CD4-positive, alpha-beta T cell treated with Interleukin-6 at 100 ng/mL for 8 hours (primary cell): ENCODE data around the gene ADGRG3.
A peak's percentile ranks its signal among the peaks of the same experiment; 100 is the strongest.
"Not testable (repeated sequence)": the region's sequence is repeated elsewhere in the genome, so short reads cannot be mapped to it uniquely, and the experiment has no call there.

Source experiments
- DNase-seq: peaks from one replicate; pipeline ENCODE4 v3.0.0-alpha.2; 2020; ENCODE audit warnings: mixed read lengths, low spot score

Gene ADGRG3

GRCh38 chr16:57721356-57722209, 53.5 kb downstream of the ADGRG3 start:
- DNase-seq, result no peak

DNA sequence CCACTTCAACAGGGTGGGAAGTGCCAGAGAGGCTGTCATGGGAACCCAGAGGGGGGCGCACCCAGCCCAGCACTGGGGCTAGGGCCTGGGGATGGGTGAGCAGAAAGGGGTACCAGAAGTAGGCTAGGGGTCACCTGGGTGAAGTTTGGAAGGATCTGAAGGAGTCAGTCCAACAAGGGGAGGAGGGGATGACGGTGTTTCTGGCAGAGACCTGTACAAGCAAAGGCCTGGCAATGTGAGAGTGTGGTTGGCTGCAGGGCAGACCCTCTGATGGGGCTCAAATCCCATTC, 54.0 kb downstream of the ADGRG3 start:
- DNase-seq, result no peak

- no peak for DNase-seq
Measured at GRCh38 chr16:57722651-57723050, 54.5 kb downstream of the ADGRG3 start.

DNA sequence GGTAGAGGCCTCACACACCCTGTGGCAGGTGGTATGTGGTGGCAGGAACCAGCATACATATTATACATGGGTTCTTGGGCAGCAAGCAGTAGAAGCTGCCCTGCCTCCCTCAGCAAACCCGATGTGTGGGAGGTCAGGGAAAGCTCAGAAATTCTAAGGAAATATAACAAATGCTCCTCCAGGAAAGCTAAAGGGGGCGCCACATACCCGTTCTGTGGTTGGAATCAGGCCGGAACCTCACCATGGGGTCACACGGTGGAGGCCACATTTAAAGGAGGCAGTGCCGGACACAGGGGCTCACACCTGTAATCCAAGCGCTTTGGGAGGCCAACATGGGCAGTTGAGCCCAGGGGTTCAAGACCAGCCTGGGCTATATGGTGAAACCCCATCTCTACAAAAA, 55.1 kb downstream of the ADGRG3 start:
- no peak for DNase-seq

DNA sequence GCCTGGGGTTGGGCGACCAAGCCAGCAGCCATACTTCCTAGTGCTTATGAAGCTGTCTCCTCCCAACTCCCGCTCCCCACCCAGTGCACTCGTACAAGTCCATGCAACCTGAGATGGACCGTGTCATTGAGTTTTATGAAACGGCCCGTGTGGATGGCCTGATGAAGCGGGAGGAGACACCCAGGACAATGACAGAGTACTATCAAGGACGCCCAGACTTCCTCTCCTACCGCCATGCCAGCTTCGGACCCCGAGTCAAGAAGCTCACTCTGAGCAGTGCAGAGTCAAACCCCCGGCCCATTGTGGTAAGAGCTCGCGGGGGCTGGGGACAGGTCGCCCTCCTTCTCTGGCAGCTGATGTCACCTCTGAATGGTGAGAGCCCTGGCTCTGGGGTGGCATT, 56.4 kb downstream of the ADGRG3 start:
- DNase-seq, result no peak

GRCh38 chr16:57725151-57725550, 57.0 kb downstream of the ADGRG3 start:
- no peak for DNase-seq

DNA sequence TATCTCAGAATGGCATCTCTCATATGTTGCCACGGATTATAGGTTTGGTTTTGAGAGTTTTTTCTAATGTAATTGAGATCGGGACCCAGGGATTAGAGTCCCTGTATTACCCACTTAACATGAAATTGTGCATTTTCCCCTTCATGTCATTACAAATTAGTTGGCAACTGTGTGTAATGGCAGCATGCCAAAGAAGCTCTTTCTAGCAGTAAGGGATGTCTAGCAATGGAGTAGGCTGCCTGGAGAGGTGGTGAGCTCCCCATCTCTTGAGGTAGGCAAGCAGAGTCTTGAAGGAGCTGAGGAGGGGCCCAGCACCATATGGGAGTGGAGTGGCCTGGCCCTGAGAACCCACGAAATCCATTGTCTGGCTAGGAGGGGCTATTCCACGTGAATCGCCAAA, 57.4 kb downstream of the ADGRG3 start:
- no peak for DNase-seq

DNA sequence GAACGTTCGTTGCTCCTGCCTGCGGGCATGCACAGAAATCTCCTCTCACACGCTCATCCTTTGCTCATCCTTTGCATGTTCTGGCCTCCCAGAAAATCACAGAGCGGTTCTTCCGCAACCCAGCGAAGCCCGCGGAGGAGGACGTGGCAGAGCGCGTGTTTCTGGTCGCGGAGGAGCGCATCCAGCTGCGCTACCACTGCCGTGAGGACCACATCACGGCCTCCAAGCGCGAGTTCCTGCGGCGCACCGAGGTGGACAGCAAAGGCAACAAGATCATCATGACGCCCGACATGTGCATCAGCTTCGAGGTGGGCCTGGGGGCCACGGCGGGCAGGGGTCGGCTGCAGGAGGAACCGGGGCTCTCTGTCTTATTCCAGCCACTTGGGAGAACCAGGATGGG, 57.9 kb downstream of the ADGRG3 start:
- DNase-seq, result no peak

- DNase-seq, result no peak
Measured at GRCh38 chr16:57726433-57726947, 58.4 kb downstream of the ADGRG3 start.

DNA sequence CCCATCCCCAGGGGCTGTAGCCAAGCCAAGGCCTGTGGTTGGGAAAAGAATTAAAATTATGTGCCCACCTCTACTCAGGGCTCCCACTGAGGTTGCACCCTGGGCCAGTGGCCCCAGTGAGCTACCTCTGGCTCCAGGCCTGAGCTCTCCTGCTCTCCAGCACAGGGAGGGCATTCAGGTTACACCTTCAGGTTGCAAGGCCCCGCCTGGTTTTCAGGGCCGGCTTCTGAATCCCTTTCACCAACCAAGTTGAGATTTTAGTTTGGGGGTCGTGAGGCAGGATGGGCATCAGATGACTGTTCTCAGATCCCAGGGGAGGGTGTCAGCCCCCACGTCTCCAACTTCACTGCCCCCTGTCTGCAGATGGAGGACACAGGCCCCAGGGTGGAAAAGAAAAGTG, 59.5 kb downstream of the ADGRG3 start:
- no peak for DNase-seq

- no peak for DNase-seq
Measured at GRCh38 chr16:57728336-57729181, 60.5 kb downstream of the ADGRG3 start.

DNA sequence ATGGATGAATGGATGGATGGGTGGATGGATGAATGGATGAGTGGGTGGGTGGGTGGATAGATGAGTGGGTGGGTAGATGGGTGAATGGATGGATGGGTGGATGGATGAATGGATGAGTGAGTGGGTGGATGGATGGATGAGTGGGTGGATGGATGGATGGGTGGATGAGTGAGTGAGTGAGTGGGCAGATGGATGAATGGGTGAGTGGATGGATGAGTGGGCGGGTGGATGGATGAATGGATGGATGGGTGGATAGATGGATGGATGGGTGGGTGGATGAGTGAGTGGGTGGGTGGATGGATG, 61.0 kb downstream of the ADGRG3 start:
- DNase-seq, result no peak

GRCh38 chr16:57729852-57730251, 61.7 kb downstream of the ADGRG3 start:
- not testable (repeated sequence) for DNase-seq

DNA sequence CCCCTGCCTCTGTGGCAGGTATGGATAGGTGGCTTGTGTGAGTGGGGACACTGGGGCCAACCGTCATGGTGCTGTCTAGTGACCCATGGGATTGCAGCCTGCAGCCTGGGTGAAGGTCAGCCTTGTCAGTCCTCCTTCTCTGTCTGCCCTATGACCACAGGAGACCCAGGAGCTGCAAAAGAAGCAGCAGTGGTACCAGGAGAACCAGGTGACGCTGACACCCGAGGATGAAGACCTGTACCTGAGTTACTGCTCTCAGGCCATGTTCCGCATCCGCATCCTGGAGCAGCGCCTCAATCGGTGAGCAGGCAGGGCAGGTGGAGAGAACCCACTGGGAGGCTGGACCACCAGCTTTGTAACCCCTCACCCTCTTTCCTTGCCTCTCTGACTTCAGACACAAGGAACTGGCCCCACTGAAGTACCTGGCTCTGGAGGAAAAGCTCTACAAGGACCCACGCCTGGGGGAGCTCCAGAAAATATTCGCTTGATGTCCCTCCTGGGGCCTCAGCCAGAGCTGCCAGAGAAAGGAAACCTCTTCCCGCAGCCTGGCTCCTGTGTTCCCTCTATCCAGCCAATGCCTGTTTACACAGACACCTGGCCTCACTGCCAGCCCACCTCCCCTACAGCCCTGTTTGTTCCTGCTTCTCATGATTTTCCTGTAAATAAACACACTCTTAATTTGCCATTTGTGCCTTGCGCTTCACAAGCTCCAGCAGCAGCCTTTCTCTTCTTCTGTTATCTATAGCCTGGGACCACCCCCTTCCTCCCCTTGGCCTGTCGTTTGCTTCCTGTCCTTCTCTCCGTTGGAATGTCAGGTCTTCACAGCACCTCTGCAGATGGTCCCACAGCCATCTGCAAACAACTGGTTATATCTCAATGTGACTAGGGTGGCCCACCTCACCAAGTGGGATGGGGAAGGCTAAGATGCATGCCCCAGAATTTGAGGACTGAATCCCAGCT, 62.9 kb downstream of the ADGRG3 start:
- no peak for DNase-seq

GRCh38 chr16:57732037-57732436, 63.9 kb downstream of the ADGRG3 start:
- no peak for DNase-seq

- no peak for DNase-seq
Measured at GRCh38 chr16:57732714-57733113, 64.6 kb downstream of the ADGRG3 start.

GRCh38 chr16:57734308-57734924, 66.3 kb downstream of the ADGRG3 start:
- no peak for DNase-seq

GRCh38 chr16:57734925-57735754, 67.0 kb downstream of the ADGRG3 start:
- peak; percentile 99 for DNase-seq

DNA sequence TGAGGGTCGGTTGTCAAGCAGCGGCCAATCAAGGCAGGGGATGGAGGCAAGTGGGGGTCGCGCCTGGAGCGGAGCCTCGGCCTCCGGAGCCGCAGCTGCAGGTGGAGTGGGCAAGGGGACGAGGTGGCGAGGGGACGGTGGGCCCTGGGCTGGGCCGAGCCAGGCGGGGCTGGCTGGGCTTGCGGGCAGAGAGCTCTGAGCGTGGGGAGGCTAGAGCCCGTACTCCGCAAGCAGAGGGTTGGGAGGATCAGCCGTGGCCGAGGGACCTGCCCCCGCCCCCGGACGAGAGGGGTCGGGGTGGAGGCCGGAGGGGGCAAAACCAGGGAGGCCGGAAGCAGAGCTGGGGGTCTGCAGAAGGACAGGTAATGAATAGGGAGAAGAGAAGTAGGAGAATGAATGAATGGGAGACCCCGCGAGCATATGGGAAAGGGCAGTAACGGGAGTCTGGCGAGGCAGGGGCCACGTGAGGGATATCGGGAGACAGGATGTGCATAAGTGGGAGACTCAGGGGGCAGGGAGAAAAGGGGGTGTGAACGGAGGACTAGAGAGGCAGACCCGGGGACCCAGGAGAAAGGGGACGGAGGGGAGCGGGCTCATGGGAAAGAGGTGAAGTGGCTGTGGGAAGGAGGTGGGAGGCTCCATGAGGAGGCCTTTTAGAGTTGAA, 67.8 kb downstream of the ADGRG3 start, which contains the start of gene KATNB1:
TSS of gene KATNB1 (plus strand) at position 16 of the 664 bp plus-strand sequence. CDS start 1,474 bp downstream, outside the sequence.
- DNase-seq, result no peak
